T-helper 2 cell treated with Interferon-gamma antibody and Interleukin-4, amounts not matched to agents 100 ng/mL and 5 ng/mL, for 36 hours (primary cell): ENCODE results near the gene MGAT4A. TPM values are rescaled to one million over a fixed set of nuclear protein-coding genes. Genes with fewer than 3 reads are reported as not detected.
"Not testable (repeated sequence)": the region's sequence is repeated elsewhere in the genome, so short reads cannot be mapped to it uniquely, and the experiment has no call there.

Source experiments
- intact Hi-C: fragments of 100-400 bp; cut with micrococcal nuclease; formaldehyde crosslinking; loops from one replicate; pipeline ENCODE4 v1.15.1; 2023
- total RNA-seq: library from RNA; stranded (reverse); gene quantifications from 2 replicates; pipeline ENCODE4 v1.2.3, GENCODE V29; 2022

Gene MGAT4A
- total RNA-seq, 1 donor from 2014 or later = 69.5 TPM

DNA sequence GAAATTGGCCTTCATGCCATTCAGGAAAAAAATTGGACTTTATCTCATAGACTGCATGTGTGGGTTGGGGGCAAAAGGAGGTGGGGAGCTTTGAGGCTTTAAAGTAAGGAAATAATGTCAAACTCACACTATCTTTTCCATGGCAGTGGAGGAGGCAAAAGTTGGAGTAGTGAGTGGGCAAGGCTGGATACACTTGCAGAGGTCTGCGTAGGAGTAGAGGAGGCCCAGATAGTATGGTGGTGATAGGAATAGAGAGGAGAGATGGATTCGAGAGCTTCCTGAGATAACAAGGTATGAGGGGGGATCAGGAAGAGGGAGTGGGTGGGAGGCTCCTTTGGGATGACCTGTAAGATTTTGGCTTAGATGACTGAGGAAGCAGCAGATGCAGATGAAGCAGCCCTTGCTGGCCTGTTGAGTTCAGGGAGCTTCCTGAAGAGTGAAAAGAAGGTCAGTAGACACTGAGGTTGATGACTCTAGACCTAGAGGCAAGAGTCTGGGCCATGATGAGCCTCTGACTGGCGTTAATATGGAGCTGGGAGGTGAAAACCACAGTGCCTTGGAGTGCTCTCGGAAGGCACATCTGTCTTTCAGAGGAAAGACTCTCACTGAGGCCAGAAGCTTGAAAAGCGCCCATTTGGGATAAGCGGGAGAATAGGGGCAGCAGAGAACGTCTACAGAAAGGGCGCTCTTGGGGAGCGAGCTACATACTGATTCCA, 116.8 kb downstream of the MGAT4A start:
- intact Hi-C loops = no loop called here

GRCh38 chr2:98608962-98609604, 121.8 kb downstream of the MGAT4A start:
- intact Hi-C loops = loop anchor here (2.0 to 10.0 kb wide), 2 partner anchors 164 to 228 kb away; partner anchors contain the start of gene INPP4A

GRCh38 chr2:98608116-98608961, 122.6 kb downstream of the MGAT4A start, which contains the start of the genes COA5 and UNC50:
Gene COA5 (minus strand): TSS chr2:98608512. CDS start chr2:98608405, 107 bp downstream.
Gene UNC50 (plus strand): TSS chr2:98608589. CDS start chr2:98609760, 1,171 bp downstream.
- intact Hi-C loops = loop anchor here (2.0 to 10.0 kb wide), 2 partner anchors 164 to 228 kb away; partner anchors contain the start of gene INPP4A

GRCh38 chr2:98607741-98608115, 123.2 kb downstream of the MGAT4A start:
- intact Hi-C loops = loop anchor here (2.0 to 10.0 kb wide), 2 partner anchors 163 to 229 kb away; partner anchors contain the start of gene INPP4A

GRCh38 chr2:98607104-98607503, 123.8 kb downstream of the MGAT4A start:
- intact Hi-C loops = loop anchor here (10.0 kb wide), 1 partner anchor 162 kb away; the partner anchor contains the start of gene INPP4A

GRCh38 chr2:98606431-98606830, 124.5 kb downstream of the MGAT4A start:
- intact Hi-C loops = loop anchor here (10.0 kb wide), 1 partner anchor 162 kb away; the partner anchor contains the start of gene INPP4A

DNA sequence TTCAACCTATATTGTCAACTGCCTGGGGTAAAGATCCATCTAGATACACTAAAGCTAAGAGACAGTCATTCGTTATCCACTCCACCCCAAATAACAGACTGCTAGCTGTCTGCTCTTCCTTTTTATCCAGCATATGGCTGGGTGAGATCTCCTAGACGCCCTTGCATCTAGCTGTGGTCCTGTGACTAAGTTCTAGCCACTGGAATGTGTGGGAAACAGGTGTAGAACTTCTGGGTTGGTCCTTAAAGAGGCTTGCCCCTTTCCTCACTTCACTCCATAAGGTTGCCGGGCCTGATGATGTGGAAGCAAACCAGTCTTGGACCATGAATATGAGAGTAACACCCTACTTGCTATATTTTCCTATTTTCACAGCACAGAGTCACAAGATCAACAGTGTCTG, 125.9 kb downstream of the MGAT4A start:
- intact Hi-C loops = loop anchor here (10.0 kb wide), 1 partner anchor 160 kb away; the partner anchor contains the start of gene INPP4A

DNA sequence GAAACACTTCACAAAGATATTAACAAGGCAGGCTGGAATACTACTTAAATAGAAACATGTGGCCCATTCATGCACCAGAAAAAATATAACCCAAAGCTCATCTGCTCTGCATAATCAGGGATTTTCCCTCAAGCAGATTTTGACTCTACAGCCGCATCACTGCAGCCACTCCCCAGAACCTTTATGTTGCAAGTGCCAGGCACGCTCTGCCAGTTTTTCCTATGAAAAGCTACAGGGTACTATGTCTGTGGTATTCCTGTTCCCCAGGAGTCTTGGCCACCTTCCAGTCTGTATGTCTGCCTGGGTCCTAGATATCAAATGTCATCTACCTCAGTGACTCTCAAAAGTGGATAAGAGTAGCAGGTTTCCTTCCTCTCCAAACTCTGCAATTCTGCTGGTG, 126.4 kb downstream of the MGAT4A start:
- intact Hi-C loops = loop anchor here (10.0 kb wide), 1 partner anchor 160 kb away; the partner anchor contains the start of gene INPP4A

- intact Hi-C loops = loop anchor here (1.0 to 10.0 kb wide), 2 partner anchors 157 to 188 kb away; partner anchors contain the start of gene INPP4A
Observed at GRCh38 chr2:98601532-98602132, 129.3 kb downstream of the MGAT4A start.

GRCh38 chr2:98598781-98599428, 132.0 kb downstream of the MGAT4A start:
- intact Hi-C loops = no loop called here

DNA sequence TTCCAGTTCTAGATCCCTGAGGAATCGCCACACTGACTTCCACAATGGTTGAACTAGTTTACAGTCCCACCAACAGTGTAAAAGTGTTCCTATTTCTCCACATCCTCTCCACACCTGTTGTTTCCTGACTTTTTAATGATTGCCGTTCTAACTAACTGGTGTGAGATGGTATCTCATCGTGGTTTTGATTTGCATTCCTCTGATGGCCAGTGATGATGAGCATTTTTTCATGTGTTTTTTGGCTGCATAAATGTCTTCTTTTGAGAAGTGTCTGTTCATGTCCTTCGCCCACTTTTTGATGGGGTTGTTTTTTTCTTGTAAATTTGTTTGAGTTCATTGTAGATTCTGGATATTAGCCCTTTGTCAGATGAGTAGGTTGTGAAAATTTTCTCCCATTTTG, 136.3 kb downstream of the MGAT4A start:
- intact Hi-C loops = not testable (repeated sequence)

DNA sequence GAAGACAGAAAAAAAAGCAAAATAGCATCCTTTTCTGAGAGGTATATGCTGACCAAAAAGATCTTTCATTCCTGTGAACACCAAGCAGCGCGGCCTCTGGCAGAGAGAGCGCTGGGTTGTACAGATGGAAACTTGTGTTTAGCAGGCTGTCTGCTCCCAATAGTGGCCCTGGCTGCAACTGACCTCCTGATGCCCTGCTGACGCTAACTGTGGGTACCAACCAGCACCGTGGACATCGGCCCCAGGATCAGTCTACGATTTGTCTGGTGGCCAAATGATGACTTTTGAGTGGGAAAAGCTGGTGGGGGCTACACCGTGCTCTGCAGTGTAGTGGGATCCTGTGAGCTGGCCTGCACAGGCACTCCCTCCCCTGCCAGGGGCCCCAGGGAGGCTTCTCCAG, 138.4 kb downstream of the MGAT4A start:
- intact Hi-C loops = no loop called here

GRCh38 chr2:98589489-98589888, 141.4 kb downstream of the MGAT4A start:
- intact Hi-C loops = no loop called here

DNA sequence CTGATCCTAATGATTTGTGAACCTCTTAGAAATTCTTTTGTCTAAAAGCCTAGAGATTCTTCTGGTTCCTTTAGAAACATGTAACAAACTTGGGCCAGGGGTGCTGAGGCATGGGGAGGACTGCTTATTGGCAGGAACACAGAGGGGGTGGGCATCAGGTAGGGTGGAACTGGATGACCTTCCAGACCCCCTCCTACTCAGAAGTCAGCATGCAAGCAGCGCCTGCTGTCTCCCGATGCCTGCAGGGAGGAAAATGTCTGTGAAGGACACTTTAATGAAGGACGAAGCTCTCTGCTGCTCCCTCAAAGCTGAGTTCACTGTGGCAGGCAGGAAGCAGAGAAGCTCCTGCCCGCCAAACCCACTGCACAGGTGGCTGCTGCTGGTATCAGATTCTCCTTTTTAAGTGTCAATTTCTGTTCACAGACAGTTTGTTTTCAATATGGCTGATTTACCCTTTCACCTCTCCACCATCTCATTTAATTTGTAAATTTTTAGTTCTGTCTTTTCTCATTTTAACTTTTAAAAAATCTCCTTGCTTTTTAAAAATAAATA, 142.0 kb downstream of the MGAT4A start:
- intact Hi-C loops = no loop called here

- intact Hi-C loops = no loop called here
Observed at GRCh38 chr2:98586551-98587140, 144.3 kb downstream of the MGAT4A start.

GRCh38 chr2:98585386-98585785, 145.5 kb downstream of the MGAT4A start:
- intact Hi-C loops = no loop called here

DNA sequence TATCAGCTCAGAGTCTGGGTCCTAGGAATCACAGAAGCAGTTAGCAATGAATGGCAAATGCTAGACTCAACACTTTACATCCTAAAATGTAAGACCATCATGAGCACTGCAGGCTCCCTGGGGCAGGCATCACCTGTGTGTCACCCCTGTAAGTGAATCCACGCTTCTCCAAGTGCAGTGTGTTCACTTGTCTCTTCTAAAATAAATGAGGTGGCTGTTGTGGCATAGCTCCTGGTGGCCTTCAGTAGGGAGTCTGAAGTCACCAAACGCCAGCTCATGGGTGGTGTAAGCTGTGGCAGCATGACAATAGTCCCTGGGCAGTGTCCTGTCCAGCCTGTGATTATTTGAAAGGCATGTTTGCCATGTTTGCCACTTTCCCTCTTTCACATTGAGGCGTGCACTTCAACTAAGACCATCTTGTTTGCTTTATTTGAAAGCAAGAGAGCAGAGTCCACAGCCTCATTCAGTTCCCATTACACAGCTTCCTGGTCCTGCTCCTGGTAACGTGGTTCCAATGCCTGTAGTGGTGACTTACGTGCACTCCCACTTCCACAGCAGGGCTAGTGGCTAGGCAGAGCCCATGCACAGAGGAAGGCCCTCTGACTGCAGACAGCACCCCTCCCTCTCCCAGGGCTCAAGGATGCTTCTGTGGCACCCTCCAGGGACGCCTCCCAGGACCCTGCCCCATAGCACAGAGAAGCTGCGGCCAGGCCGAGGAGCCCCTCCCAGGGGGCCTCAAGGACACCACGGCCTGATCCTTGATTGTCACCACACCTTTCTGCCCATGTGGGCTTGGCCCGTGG, 146.9 kb downstream of the MGAT4A start:
- intact Hi-C loops = no loop called here

GRCh38 chr2:98583276-98583675, 147.7 kb downstream of the MGAT4A start:
- intact Hi-C loops = no loop called here

GRCh38 chr2:98582523-98582922, 148.4 kb downstream of the MGAT4A start:
- intact Hi-C loops = no loop called here
